Esophagus squamous epithelium (tissue), 4 donors: ENCODE results near the gene DBR1.
"Not testable (repeated sequence)": the region's sequence is repeated elsewhere in the genome, so short reads cannot be mapped to it uniquely, and the experiment has no call there.

Experiments used
- POLR2A ChIP-seq, 4 donors: fragments of 450-650 bp; IDR thresholded peaks; one replicate each; pipeline ENCODE4 v1.6.1; 2017; ENCODE audit warnings: antibody characterized with exemption in 4 of 4, mild to moderate bottlenecking in 4 of 4, moderate library complexity in 3 of 4
- TF ChIP-seq, protein P1 (sequence below), 6 experiments: fragments of 450-650 bp in 4 of 6; fragments of 200-600 bp in 2 of 6; sonication (generic) in 2 of 6; IDR thresholded peaks; one replicate each; pipeline ENCODE4 v1.5.1; 2016 to 2019; ENCODE audit warnings: antibody characterized with exemption in 6 of 6, mild to moderate bottlenecking in 4 of 6, moderate library complexity in 4 of 6

DNA sequence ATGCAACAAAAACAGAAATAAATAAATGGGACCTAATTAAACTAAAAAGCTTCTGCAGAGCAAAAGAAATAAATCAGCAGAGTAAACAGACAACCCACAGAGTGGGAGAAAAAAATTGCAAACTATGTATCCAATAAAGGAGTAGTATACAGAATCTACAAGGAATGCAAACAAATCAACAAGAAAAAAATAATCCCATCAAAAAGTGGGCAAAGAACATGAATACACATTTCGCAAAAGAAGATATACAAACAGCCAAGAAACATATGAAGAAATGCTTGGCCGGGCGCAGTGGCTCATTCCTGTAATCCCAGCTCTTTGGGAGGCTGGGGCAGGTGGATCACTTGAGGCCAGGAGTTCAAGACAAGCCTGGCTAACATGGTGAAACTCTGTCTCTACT lies 32.5 kb downstream of the DBR1 start:
- TF ChIP-seq, protein P1, sequence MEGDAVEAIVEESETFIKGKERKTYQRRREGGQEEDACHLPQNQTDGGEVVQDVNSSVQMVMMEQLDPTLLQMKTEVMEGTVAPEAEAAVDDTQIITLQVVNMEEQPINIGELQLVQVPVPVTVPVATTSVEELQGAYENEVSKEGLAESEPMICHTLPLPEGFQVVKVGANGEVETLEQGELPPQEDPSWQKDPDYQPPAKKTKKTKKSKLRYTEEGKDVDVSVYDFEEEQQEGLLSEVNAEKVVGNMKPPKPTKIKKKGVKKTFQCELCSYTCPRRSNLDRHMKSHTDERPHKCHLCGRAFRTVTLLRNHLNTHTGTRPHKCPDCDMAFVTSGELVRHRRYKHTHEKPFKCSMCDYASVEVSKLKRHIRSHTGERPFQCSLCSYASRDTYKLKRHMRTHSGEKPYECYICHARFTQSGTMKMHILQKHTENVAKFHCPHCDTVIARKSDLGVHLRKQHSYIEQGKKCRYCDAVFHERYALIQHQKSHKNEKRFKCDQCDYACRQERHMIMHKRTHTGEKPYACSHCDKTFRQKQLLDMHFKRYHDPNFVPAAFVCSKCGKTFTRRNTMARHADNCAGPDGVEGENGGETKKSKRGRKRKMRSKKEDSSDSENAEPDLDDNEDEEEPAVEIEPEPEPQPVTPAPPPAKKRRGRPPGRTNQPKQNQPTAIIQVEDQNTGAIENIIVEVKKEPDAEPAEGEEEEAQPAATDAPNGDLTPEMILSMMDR (IDR thresholded peaks at IDR 0.05) = not testable (repeated sequence)
- not testable (repeated sequence) for TF ChIP-seq POLR2A (IDR thresholded peaks at IDR 0.05)
